Keratinocyte (primary cell): ENCODE data around the gene MYL4. TPM values are rescaled to one million over a fixed set of nuclear protein-coding genes. Genes with fewer than 3 reads are reported as not detected.

Experiments used
- DNase-seq: peaks from one replicate; pipeline ENCODE4 v3.0.0-alpha.2; 2011; ENCODE audit warnings: low read depth, missing footprints, low spot score
- FAIRE-seq: peaks from 2 replicates; lab custom pipeline; 2011; peaks lifted over from hg19 to GRCh38; lab: Jason Lieb, UNC
- H2AFZ ChIP-seq: 2 replicates; pipeline ENCODE4 v1.6.0; 2012; ENCODE audit warnings: low read length, control low read depth, inconsistent platforms; ENCODE audit not compliant: control insufficient read depth
- H3K27ac ChIP-seq: 2 replicates; pipeline ENCODE4 v1.5.1; 2011; ENCODE audit warnings: low read length; ENCODE audit not compliant: control insufficient read depth, insufficient read depth
- H3K27me3 ChIP-seq: 3 replicates; pipeline ENCODE4 v1.6.0; 2011; ENCODE audit warnings: low read length; ENCODE audit not compliant: control insufficient read depth, insufficient read depth; ENCODE audit errors: extremely low read depth
- H3K36me3 ChIP-seq, 2 experiments: 2 replicates in 1 of 2; 3 replicates in 1 of 2; pipeline ENCODE4 v1.5.1; 2011; ENCODE audit warnings: low read length in 2 of 2, mild to moderate bottlenecking in 1 of 2; ENCODE audit not compliant: control insufficient read depth in 2 of 2, insufficient read depth in 2 of 2; ENCODE audit errors: extremely low read depth in 1 of 2
- H3K4me1 ChIP-seq: 3 replicates; pipeline ENCODE4 v1.5.1; 2011; ENCODE audit warnings: low read length; ENCODE audit not compliant: control insufficient read depth, insufficient read depth; ENCODE audit errors: extremely low read depth
- H3K4me2 ChIP-seq: 3 replicates; pipeline ENCODE4 v1.6.0; 2011; ENCODE audit warnings: low read depth, low read length; ENCODE audit not compliant: control insufficient read depth, insufficient read depth; ENCODE audit errors: extremely low read depth
- H3K4me3 ChIP-seq, 3 experiments: fragments of 200-600 bp in 1 of 3; sonication (generic) in 1 of 3; 2 replicates in 2 of 3; 3 replicates in 1 of 3; pipeline ENCODE4 v1.5.1; 2011 to 2016; ENCODE audit warnings: low read length in 3 of 3, mild to moderate bottlenecking in 3 of 3, control low read depth in 2 of 3, inconsistent platforms in 1 of 3, low read depth in 1 of 3, mixed read lengths in 1 of 3, mixed run types in 1 of 3, moderate library complexity in 1 of 3; ENCODE audit not compliant: control insufficient read depth in 2 of 3, insufficient read depth in 2 of 3; ENCODE audit errors: extremely low read depth in 1 of 3
- H3K79me2 ChIP-seq: 2 replicates; pipeline ENCODE4 v1.6.0; 2012; ENCODE audit warnings: low read length; ENCODE audit not compliant: control insufficient read depth, insufficient read depth
- H3K9ac ChIP-seq: 3 replicates; pipeline ENCODE4 v1.6.0; 2011; ENCODE audit warnings: low read length; ENCODE audit not compliant: control insufficient read depth, insufficient read depth; ENCODE audit errors: extremely low read depth
- H3K9me1 ChIP-seq: 3 replicates; pipeline ENCODE4 v1.6.0; 2011; ENCODE audit warnings: low read length; ENCODE audit not compliant: control insufficient read depth, insufficient read depth; ENCODE audit errors: extremely low read depth
- H3K9me3 ChIP-seq: 2 replicates; pipeline ENCODE4 v1.5.1; 2012; ENCODE audit warnings: low read depth, low read length; ENCODE audit not compliant: control insufficient read depth
- H4K20me1 ChIP-seq: 3 replicates; pipeline ENCODE4 v1.6.0; 2011; ENCODE audit warnings: low read length; ENCODE audit not compliant: control insufficient read depth, insufficient read depth; ENCODE audit errors: extremely low read depth
- EZH2 ChIP-seq: IDR thresholded peaks from one replicate; pipeline ENCODE4 v1.6.1; 2012; ENCODE audit warnings: inconsistent platforms, mild to moderate bottlenecking, low read length, moderate library complexity
- dilution Hi-C: fragments of 300-500 bp; cut with MboI; formaldehyde crosslinking; loops from one replicate; pipeline ENCODE4 v1.7.0; 2020; ENCODE audit warnings: low sequenced_read_pairs; ENCODE audit not compliant: extremely low pct_ligation_motif_present
- polyA plus RNA-seq, 5 experiments: library from polyadenylated mRNA; depleted of rRNA in 3 of 5; stranded (reverse) in 3 of 5; stranded (forward) in 1 of 5; unstranded in 1 of 5; fragments of >200 nt; gene quantifications; 1 replicate in 1 of 5; 2 replicates in 3 of 5; 3 replicates in 1 of 5; pipeline versions ENCODE4 v1.2.1 to v1.2.3, GENCODE V29; 2011 to 2012; ENCODE audit warnings: missing spikeins in 2 of 5, low read depth in 1 of 5, low replicate concordance in 1 of 5
- TF ChIP-seq, protein P1 (sequence below), 3 experiments: IDR thresholded peaks in 1 of 3; conservative IDR thresholded peaks in 1 of 3; optimal IDR thresholded peaks in 1 of 3; 2 replicates in 2 of 3; 3 replicates in 1 of 3; pipeline versions ENCODE3 to v1.5.1; 2011; ENCODE audit warnings: low read length in 3 of 3, mild to moderate bottlenecking in 3 of 3, moderate library complexity in 2 of 3, control low read depth in 1 of 3, inconsistent platforms in 1 of 3; ENCODE audit not compliant: insufficient read depth in 2 of 3; ENCODE audit errors: extremely low read depth in 1 of 3

Gene MYL4
- polyA plus RNA-seq, 1 donor (not counting 4 experiments of a cell fraction or from before 2014, with no cell fraction given) = not detected

DNA sequence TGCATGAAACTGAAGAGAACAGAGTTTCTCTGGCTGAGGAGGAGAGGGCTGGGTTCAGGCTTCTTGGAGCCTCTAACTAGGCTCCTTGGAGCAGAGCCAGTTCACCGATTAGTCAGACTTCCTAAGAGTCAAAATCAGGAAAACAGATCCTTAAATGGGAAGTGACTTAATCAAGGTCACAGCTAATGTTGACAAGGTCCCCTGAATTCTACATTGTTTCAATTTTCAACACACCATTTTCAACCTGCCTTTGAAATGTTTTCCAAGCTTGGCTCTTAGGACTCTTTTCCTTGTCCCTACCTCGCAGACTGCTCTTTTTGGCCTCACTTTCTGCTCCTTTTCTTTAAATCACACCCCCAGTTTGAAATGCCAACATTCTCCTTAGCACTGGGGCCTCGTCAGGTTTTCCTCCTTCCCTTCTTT lies 16.3 kb downstream of the MYL4 start:
- H3K9ac ChIP-seq = no peak overlapping the region
- H2AFZ ChIP-seq = no peak overlapping the region
- no peaks in the 10 kb centered on the region for H4K20me1 ChIP-seq
- peak; percentile 39 for FAIRE-seq
- peaks cover 2% of the 10 kb centered on the region for H3K27me3 ChIP-seq
- no peaks in the 10 kb centered on the region for H3K9me3 ChIP-seq
- dilution Hi-C loops = no loop called here
- H3K9me1 ChIP-seq = no peaks in the 10 kb centered on the region
- H3K79me2 ChIP-seq = no peaks in the 10 kb centered on the region
- TF ChIP-seq, protein P1, sequence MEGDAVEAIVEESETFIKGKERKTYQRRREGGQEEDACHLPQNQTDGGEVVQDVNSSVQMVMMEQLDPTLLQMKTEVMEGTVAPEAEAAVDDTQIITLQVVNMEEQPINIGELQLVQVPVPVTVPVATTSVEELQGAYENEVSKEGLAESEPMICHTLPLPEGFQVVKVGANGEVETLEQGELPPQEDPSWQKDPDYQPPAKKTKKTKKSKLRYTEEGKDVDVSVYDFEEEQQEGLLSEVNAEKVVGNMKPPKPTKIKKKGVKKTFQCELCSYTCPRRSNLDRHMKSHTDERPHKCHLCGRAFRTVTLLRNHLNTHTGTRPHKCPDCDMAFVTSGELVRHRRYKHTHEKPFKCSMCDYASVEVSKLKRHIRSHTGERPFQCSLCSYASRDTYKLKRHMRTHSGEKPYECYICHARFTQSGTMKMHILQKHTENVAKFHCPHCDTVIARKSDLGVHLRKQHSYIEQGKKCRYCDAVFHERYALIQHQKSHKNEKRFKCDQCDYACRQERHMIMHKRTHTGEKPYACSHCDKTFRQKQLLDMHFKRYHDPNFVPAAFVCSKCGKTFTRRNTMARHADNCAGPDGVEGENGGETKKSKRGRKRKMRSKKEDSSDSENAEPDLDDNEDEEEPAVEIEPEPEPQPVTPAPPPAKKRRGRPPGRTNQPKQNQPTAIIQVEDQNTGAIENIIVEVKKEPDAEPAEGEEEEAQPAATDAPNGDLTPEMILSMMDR (optimal IDR thresholded peaks at IDR 0.05 in 1 of 3, IDR thresholded peaks at IDR 0.05 in 1 of 3, conservative IDR thresholded peaks at IDR 0.05 in 1 of 3; ENCODE audit: extremely low read depth in 1 of 3, insufficient read depth in 2 of 3, low read length in 3 of 3) = no peak
- TF ChIP-seq EZH2 = no peak
- peak overlapping the region; percentile 44 for H3K4me2 ChIP-seq
- no peaks in the 10 kb centered on the region for H3K36me3 ChIP-seq
- peaks cover 31% of the 10 kb centered on the region for H3K4me1 ChIP-seq
- no peak overlapping the region for H3K4me3 ChIP-seq
- H3K27ac ChIP-seq = no peak overlapping the region
- no peak for DNase-seq

DNA sequence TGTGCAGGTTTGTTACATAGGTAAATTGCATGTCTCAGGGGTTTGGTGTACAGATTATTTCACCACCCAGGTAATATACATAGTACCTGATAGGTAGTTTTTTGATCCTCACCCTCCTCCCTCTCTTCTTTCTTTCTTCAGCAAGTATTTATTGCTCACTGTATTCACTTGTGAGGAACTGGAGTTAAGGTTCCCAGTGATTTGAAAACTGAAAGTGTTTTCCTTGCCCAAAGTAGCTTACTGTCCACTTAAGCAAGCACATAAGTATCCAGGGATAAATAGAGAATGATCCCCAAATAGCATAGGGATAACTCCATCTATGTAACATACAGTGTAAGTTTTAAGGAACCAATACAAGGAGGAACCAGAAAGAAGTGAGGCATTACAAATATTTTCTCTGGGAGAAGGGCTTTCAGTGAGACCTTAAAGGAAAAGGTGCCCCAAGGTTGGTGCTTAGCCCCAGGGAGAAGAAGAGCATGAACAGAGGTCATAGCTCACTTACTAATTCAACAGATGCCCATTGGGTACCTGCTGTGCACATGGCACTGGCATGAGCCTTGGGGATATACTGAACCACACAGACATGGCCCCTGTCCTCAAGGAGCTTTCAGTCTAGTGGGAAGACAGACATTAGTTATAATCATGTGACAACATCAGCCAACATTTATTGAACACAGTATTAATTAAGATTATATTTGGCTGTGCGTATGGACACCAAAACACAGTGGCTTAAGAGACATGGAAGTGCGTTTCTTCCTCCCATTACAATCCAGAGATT lies 17.0 kb downstream of the MYL4 start:
- H2AFZ ChIP-seq = no peak overlapping the region
- H3K27ac ChIP-seq = no peak overlapping the region
- H3K4me3 ChIP-seq = no peak overlapping the region
- H3K36me3 ChIP-seq = no peaks in the 10 kb centered on the region
- peaks cover 31% of the 10 kb centered on the region for H3K4me1 ChIP-seq
- peaks cover 9% of the 10 kb centered on the region for H3K27me3 ChIP-seq
- no peaks in the 10 kb centered on the region for H3K9me1 ChIP-seq
- no peaks in the 10 kb centered on the region for H3K9me3 ChIP-seq
- no peaks in the 10 kb centered on the region for H4K20me1 ChIP-seq
- no peak overlapping the region for H3K4me2 ChIP-seq
- H3K9ac ChIP-seq = no peak overlapping the region
- no peak for TF ChIP-seq EZH2
- TF ChIP-seq, protein P1 (optimal IDR thresholded peaks at IDR 0.05 in 1 of 3, IDR thresholded peaks at IDR 0.05 in 1 of 3, conservative IDR thresholded peaks at IDR 0.05 in 1 of 3; ENCODE audit: extremely low read depth in 1 of 3, insufficient read depth in 2 of 3, low read length in 3 of 3) = no peak
- dilution Hi-C loops = no loop called here
- DNase-seq = no peak
- no peaks in the 10 kb centered on the region for H3K79me2 ChIP-seq
- no peak for FAIRE-seq
